Peyer's patch (tissue), 4 donors: ENCODE data around the gene DDR2.

Source experiments
- CTCF ChIP-seq, 6 experiments: fragments of 450-650 bp in 4 of 6; fragments of 200-600 bp in 2 of 6; sonication (generic) in 1 of 6; IDR thresholded peaks; one replicate each; pipeline ENCODE4 v1.5.1; 2017 to 2019; ENCODE audit warnings: antibody characterized with exemption in 6 of 6, mild to moderate bottlenecking in 3 of 6, moderate library complexity in 1 of 6
- POLR2A ChIP-seq, 2 donors: fragments of 450-650 bp; IDR thresholded peaks; one replicate each; pipeline ENCODE4 v1.5.1; 2017; ENCODE audit warnings: antibody characterized with exemption in 2 of 2, mild to moderate bottlenecking in 2 of 2, moderate library complexity in 2 of 2

GRCh38 chr1:162660574-162660973 lies 28.3 kb downstream of the DDR2 start:
- TF ChIP-seq CTCF (IDR thresholded peaks at IDR 0.05) (no peak), POLR2A (IDR thresholded peaks at IDR 0.05) (no peak)
